Lower lobe of right lung (tissue), 2 donors: ENCODE measurements around the gene RESP18. TPM values are rescaled to one million over a fixed set of nuclear protein-coding genes. Genes with fewer than 3 reads are reported as not detected.
A peak's percentile ranks its signal among the peaks of the same experiment; 100 is the strongest.

Source experiments
- ATAC-seq, 2 donors: fragments of 200-7000 bp; cut with Tn5 transposase; one replicate each; pipeline ENCODE4 v1.9.1; 2020 to 2022; ENCODE audit warnings: mild to moderate bottlenecking in 2 of 2, moderate library complexity in 2 of 2
- DNase-seq: peaks from one replicate; pipeline ENCODE4 v3.0.0-alpha.2; 2020
- H3K27ac ChIP-seq: fragments of 200-600 bp; one replicate; pipeline ENCODE4 v1.8.0; 2022
- H3K27me3 ChIP-seq: fragments of 200-600 bp; one replicate; pipeline ENCODE4 v1.8.0; 2022; ENCODE audit warnings: low read depth
- H3K36me3 ChIP-seq: fragments of 200-600 bp; one replicate; pipeline ENCODE4 v1.8.0; 2022; ENCODE audit warnings: mild to moderate bottlenecking
- H3K4me1 ChIP-seq: fragments of 200-600 bp; one replicate; pipeline ENCODE4 v1.8.0; 2022
- H3K4me3 ChIP-seq: fragments of 200-600 bp; one replicate; pipeline ENCODE4 v1.8.0; 2022; ENCODE audit warnings: mild to moderate bottlenecking
- H3K9me3 ChIP-seq: fragments of 200-600 bp; one replicate; pipeline ENCODE4 v1.8.0; 2022
- CTCF ChIP-seq: fragments of 200-600 bp; IDR thresholded peaks from one replicate; pipeline ENCODE4 v1.8.0; 2022; ENCODE audit warnings: antibody characterized with exemption, mild to moderate bottlenecking
- intact Hi-C: fragments of 100-400 bp; cut with DNase I; formaldehyde crosslinking; loops from one replicate; pipeline ENCODE4 v1.11.0; 2022
- microRNA-seq: library from miRNA; unstranded; fragments of <30 nt; microRNA quantifications from one replicate; pipeline ENCODE4 v1.2.0, GENCODE V29; 2020; ENCODE audit warnings: borderline number of aligned reads
- total RNA-seq: library from RNA; stranded (reverse); fragmentation: NEBNext Ultra II Directional; extraction: Animal tissue kit (Norgen Biotek cat#: 25700); gene quantifications from one replicate; pipeline ENCODE4 v1.2.1, GENCODE V29; 2021
- donor health status: DM: no; HTN: yes; CAD: no; lungs with severe emphysema.

RESP18 gene
- total RNA-seq, 1 donor from 2014 or later = not detected

GRCh38 chr2:219279151-219279915 lies 53.2 kb downstream of the RESP18 start, which contains the start of gene DNAJB2:
TSS of gene DNAJB2 (plus strand) at chr2:219279366. CDS start at chr2:219279834, 468 bp downstream.
- Histone ChIP-seq H3K4me3 (peak within 1 kb of the TSS; percentile 88), H3K27ac (peak within 1 kb of the TSS; percentile 100), H3K36me3 (peaks cover 40% of the 10 kb centered on the region), H3K27me3 (no peaks in the 10 kb centered on the region), H3K4me1 (peaks cover 25% of the 10 kb centered on the region), H3K9me3 (no peaks in the 10 kb centered on the region)
- TF ChIP-seq CTCF = no peak
- intact Hi-C loops = no loop called here
- peak; percentile 96 to 98 for ATAC-seq
- peak; percentile 99 for DNase-seq

- DNase-seq (no peak), ATAC-seq (peak in 1 of 2 donors; percentile 70)
- peak overlapping the region; percentile 88 for H3K4me3 ChIP-seq
- H3K27me3 ChIP-seq = no peaks in the 10 kb centered on the region
- intact Hi-C loops = no loop called here
- H3K4me1 ChIP-seq = peaks cover 25% of the 10 kb centered on the region
- H3K27ac ChIP-seq = peak overlapping the region; percentile 100
- no peaks in the 10 kb centered on the region for H3K9me3 ChIP-seq
- H3K36me3 ChIP-seq = peaks cover 34% of the 10 kb centered on the region
- no peak for TF ChIP-seq CTCF
Measured at GRCh38 chr2:219278655-219279150, 53.8 kb downstream of the RESP18 start.

GRCh38 chr2:219277703-219278654 lies 54.6 kb downstream of the RESP18 start:
- Histone ChIP-seq H3K4me1 (peaks cover 25% of the 10 kb centered on the region), H3K4me3 (peak overlapping the region; percentile 88), H3K27me3 (no peaks in the 10 kb centered on the region), H3K9me3 (no peaks in the 10 kb centered on the region), H3K27ac (peak overlapping the region; percentile 100), H3K36me3 (peaks cover 26% of the 10 kb centered on the region)
- intact Hi-C loops = no loop called here
- ATAC-seq (peak; percentile 62 to 69), DNase-seq (peak; percentile 83)
- peak; percentile 99 for TF ChIP-seq CTCF

Small RNA genes within 50 kb of the gene (microRNA-seq; reads per million reads assigned to microRNA genes)
- not detected for gene MIR153-1

Other genes starting within 250 kb of the RESP18 start
- 13.0 TPM for gene NHEJ1, start 171.9 kb downstream of the RESP18 start, total RNA-seq
- gene SLC23A3, start 162.7 kb downstream of the RESP18 start, total RNA-seq = 3.4 TPM
- gene CNPPD1, start 155.8 kb downstream of the RESP18 start, total RNA-seq = 67.7 TPM
- gene RETREG2, start 154.5 kb downstream of the RESP18 start, total RNA-seq = 82.3 TPM
- gene ZFAND2B, start 126.0 kb downstream of the RESP18 start, total RNA-seq = 32.6 TPM
- gene ABCB6, start 113.8 kb downstream of the RESP18 start, total RNA-seq = 15.4 TPM
- 45.7 TPM for gene ATG9A, start 103.1 kb downstream of the RESP18 start, total RNA-seq
- gene ANKZF1, start 102.9 kb downstream of the RESP18 start, total RNA-seq = 46.1 TPM
- 12.6 TPM for gene GLB1L, start 87.3 kb downstream of the RESP18 start, total RNA-seq
- 26.7 TPM for gene STK16, start 87.3 kb downstream of the RESP18 start, total RNA-seq
- 3.5 TPM for gene TUBA4B, start 79.5 kb downstream of the RESP18 start, total RNA-seq
- 35.0 TPM for gene TUBA4A, start 78.8 kb downstream of the RESP18 start, total RNA-seq
- 76.6 TPM for gene DNAJB2, start 53.4 kb downstream of the RESP18 start, total RNA-seq
- not detected for gene PTPRN, start 23.3 kb downstream of the RESP18 start, total RNA-seq
- gene DNPEP, start 55.2 kb upstream of the RESP18 start, total RNA-seq = 79.5 TPM
- gene DES, start 85.6 kb upstream of the RESP18 start, total RNA-seq = 64.5 TPM
- gene SPEG, start 102.1 kb upstream of the RESP18 start, total RNA-seq = 6.5 TPM
- 29.9 TPM for gene GMPPA, start 166.1 kb upstream of the RESP18 start, total RNA-seq
- 0.53 TPM for gene ASIC4, start 181.7 kb upstream of the RESP18 start, total RNA-seq
- 23.2 TPM for gene CHPF, start 211.1 kb upstream of the RESP18 start, total RNA-seq
- gene TMEM198, start 211.3 kb upstream of the RESP18 start, total RNA-seq = 1.4 TPM
- 49.4 TPM for gene OBSL1, start 238.8 kb upstream of the RESP18 start, total RNA-seq
- gene INHA, start 239.6 kb upstream of the RESP18 start, total RNA-seq = not detected